Esophagus muscularis mucosa (tissue), 4 donors: Measurements from ENCODE around the gene RIMS1. TPM values are rescaled to one million over a fixed set of nuclear protein-coding genes. Genes with fewer than 3 reads are reported as not detected.

Experiments
- DNase-seq: peaks from one replicate; pipeline ENCODE4 v3.0.0-alpha.2; 2017; ENCODE audit errors: extremely low spot score
- H3K27ac ChIP-seq, 4 donors: fragments of 200-600 bp; sonication (generic); replicated peaks in 1 of 4; 1 replicate in 3 of 4; 2 replicates in 1 of 4; pipeline ENCODE4 v1.5.1; 2016 to 2019; ENCODE audit warnings: mild to moderate bottlenecking in 1 of 4
- H3K27me3 ChIP-seq, 4 donors: fragments of 200-600 bp; sonication (generic); one replicate each; pipeline versions ENCODE4 v1.5.1 to v1.6.0; 2016 to 2019
- H3K36me3 ChIP-seq, 4 donors: fragments of 200-600 bp; sonication (generic); one replicate each; pipeline ENCODE4 v1.5.1; 2016 to 2019
- H3K4me1 ChIP-seq, 4 donors: fragments of 200-600 bp; sonication (generic); one replicate each; pipeline ENCODE4 v1.5.1; 2016 to 2019
- H3K4me3 ChIP-seq, 4 donors: fragments of 200-600 bp; sonication (generic); 1 replicate in 2 of 4; 2 replicates in 2 of 4; pipeline ENCODE4 v1.5.1; 2016 to 2019; ENCODE audit warnings: mild to moderate bottlenecking in 4 of 4, moderate library complexity in 1 of 4
- H3K9me3 ChIP-seq, 4 donors: fragments of 200-600 bp; sonication (generic); 1 replicate in 3 of 4; 2 replicates in 1 of 4; pipeline ENCODE4 v1.5.1; 2016 to 2019
- EP300 ChIP-seq: sonication (generic); formaldehyde crosslinking; IDR thresholded peaks from one replicate; pipeline ENCODE4 v1.6.1; 2017; ENCODE audit warnings: antibody characterized with exemption
- POLR2A ChIP-seq: fragments of 450-650 bp; IDR thresholded peaks from one replicate; pipeline ENCODE4 v1.6.1; 2017; ENCODE audit warnings: antibody characterized with exemption, moderate library complexity, mild to moderate bottlenecking, low read depth
- POLR2AphosphoS5 ChIP-seq, 2 donors: sonication (generic); formaldehyde crosslinking; IDR thresholded peaks; one replicate each; pipeline ENCODE4 v1.6.1; 2017; ENCODE audit warnings: antibody characterized with exemption in 2 of 2
- WGBS: methylation state at CpG from one replicate; pipeline ENCODE4 v1.1.5; 2018; 5-methylcytosine and 5-hydroxymethylcytosine counted together
- intact Hi-C: fragments of 100-400 bp; cut with DNase I; formaldehyde crosslinking; loops from one replicate; pipeline ENCODE4 v1.15.1; 2023
- total RNA-seq, 4 donors: library from RNA; depleted of rRNA; stranded (reverse); fragments of >200 nt; gene quantifications; one replicate each; pipeline versions ENCODE4 v1.1.0 to v1.2.1, GENCODE V29; 2016
- TF ChIP-seq, protein P1 (sequence below), 3 experiments: fragments of 200-600 bp in 2 of 3; fragments of 450-650 bp in 1 of 3; sonication (generic) in 2 of 3; IDR thresholded peaks; one replicate each; pipeline ENCODE4 v1.5.1; 2017 to 2019; ENCODE audit warnings: antibody characterized with exemption in 3 of 3, mild to moderate bottlenecking in 2 of 3, moderate library complexity in 1 of 3

Gene RIMS1
- total RNA-seq, 4 donors from 2014 or later: 35.4 to 88.6 (median 54.0) TPM

DNA sequence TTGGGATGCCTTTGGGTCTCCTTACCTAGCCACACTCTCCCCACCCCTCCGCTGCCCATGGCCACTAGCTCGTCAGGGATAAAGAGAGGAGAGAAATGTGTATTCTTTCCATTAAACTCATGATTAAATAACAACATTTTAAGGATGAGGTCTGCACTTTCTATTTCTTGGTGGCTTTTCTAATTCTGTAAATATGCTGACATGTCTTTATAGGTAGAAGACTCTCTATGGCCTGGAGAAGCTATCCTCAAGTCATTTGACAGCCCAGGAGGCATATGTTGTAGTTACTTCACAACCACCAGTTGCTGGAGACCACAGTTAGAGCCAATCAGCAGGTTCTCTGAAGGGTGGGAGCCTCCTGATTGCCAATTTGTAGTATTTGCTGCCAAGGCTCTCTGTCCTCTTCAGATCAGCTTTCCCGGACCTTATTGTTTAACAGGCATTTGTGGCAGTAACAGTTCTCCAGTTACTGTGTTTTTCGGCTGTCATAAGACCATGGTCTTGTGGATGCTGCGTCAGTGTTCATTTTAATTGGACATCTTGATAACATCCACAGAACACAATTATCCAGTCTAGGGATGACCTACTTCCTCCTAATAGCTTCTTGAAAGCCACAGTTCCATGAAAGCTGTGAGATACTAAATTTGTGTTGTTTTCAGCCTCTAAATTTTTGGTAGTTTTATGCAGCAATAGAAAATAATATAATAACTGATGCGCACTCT lies 530.6 kb downstream of the RIMS1 start:
- WGBS: 89% methylated on average over 6 of the region's 6 CpGs
- Histone ChIP-seq H3K4me1 (no peaks in the 10 kb centered on the region), H3K9me3 (no peaks in the 10 kb centered on the region), H3K4me3 (no peak overlapping the region), H3K27me3 (no peaks in the 10 kb centered on the region), H3K36me3 (no peaks in the 10 kb centered on the region), H3K27ac (no peak overlapping the region)
- intact Hi-C loops: loop anchor here (10.0 kb wide), 1 partner anchor 908 kb away; no protein-coding TSS in a partner anchor
- TF ChIP-seq, protein P1, sequence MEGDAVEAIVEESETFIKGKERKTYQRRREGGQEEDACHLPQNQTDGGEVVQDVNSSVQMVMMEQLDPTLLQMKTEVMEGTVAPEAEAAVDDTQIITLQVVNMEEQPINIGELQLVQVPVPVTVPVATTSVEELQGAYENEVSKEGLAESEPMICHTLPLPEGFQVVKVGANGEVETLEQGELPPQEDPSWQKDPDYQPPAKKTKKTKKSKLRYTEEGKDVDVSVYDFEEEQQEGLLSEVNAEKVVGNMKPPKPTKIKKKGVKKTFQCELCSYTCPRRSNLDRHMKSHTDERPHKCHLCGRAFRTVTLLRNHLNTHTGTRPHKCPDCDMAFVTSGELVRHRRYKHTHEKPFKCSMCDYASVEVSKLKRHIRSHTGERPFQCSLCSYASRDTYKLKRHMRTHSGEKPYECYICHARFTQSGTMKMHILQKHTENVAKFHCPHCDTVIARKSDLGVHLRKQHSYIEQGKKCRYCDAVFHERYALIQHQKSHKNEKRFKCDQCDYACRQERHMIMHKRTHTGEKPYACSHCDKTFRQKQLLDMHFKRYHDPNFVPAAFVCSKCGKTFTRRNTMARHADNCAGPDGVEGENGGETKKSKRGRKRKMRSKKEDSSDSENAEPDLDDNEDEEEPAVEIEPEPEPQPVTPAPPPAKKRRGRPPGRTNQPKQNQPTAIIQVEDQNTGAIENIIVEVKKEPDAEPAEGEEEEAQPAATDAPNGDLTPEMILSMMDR (IDR thresholded peaks at IDR 0.05): no peak
- TF ChIP-seq POLR2A: no peak
- no peak for TF ChIP-seq POLR2AphosphoS5 (IDR thresholded peaks at IDR 0.05)
- TF ChIP-seq EP300: no peak
- DNase-seq: no peak

DNA sequence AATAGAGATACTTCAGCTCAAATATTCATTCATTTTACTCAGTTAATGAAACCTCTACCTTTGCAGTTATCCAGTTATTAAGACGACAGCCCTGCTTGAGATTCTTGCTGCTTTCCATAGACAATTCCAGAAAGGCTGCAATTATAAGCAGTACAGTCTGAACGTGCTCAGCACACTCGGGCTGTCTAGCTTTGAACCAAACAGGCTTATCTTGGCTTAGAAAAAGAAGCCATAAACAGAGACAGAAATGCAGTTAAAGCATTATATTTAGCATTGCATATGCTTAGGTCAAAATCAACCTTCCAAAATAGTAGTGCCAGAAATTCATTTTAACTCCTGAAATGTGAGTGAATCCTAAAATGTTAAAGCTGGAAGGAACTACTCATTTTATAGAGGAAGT lies 531.4 kb downstream of the RIMS1 start:
- 46% methylated on average over 3 of the region's 3 CpGs for WGBS
- intact Hi-C loops: loop anchor here (10.0 kb wide), 1 partner anchor 907 kb away; no protein-coding TSS in a partner anchor
- Histone ChIP-seq H3K27me3 (no peaks in the 10 kb centered on the region), H3K27ac (no peak overlapping the region), H3K36me3 (no peaks in the 10 kb centered on the region), H3K4me1 (no peaks in the 10 kb centered on the region), H3K4me3 (no peak overlapping the region), H3K9me3 (no peaks in the 10 kb centered on the region)
- TF ChIP-seq POLR2A (no peak), POLR2AphosphoS5 (IDR thresholded peaks at IDR 0.05) (no peak), EP300 (no peak)
- TF ChIP-seq, protein P1 (IDR thresholded peaks at IDR 0.05): no peak
- DNase-seq: no peak

GRCh38 chr6:72418495-72418894 lies 532.1 kb downstream of the RIMS1 start:
- H3K4me3 ChIP-seq: no peak overlapping the region
- intact Hi-C loops: loop anchor here (10.0 kb wide), 1 partner anchor 906 kb away; no protein-coding TSS in a partner anchor
- no peak for DNase-seq
- WGBS: 67% methylated on average over 2 of the region's 5 CpGs
- no peaks in the 10 kb centered on the region for H3K9me3 ChIP-seq
- no peaks in the 10 kb centered on the region for H3K27me3 ChIP-seq
- no peak for TF ChIP-seq POLR2A
- TF ChIP-seq, protein P1 (IDR thresholded peaks at IDR 0.05): no peak
- no peak for TF ChIP-seq POLR2AphosphoS5 (IDR thresholded peaks at IDR 0.05)
- TF ChIP-seq EP300: no peak
- no peak overlapping the region for H3K27ac ChIP-seq
- no peaks in the 10 kb centered on the region for H3K4me1 ChIP-seq
- no peaks in the 10 kb centered on the region for H3K36me3 ChIP-seq

GRCh38 chr6:72419966-72420365 lies 533.6 kb downstream of the RIMS1 start:
- Histone ChIP-seq H3K36me3 (no peaks in the 10 kb centered on the region), H3K27me3 (no peaks in the 10 kb centered on the region), H3K27ac (no peak overlapping the region), H3K9me3 (no peaks in the 10 kb centered on the region), H3K4me3 (no peak overlapping the region), H3K4me1 (no peaks in the 10 kb centered on the region)
- intact Hi-C loops: loop anchor here (10.0 kb wide), 1 partner anchor 905 kb away; no protein-coding TSS in a partner anchor
- WGBS: 77% methylated on average over 2 of the region's 2 CpGs
- no peak for DNase-seq
- TF ChIP-seq, protein P1 (IDR thresholded peaks at IDR 0.05): no peak
- TF ChIP-seq POLR2AphosphoS5 (IDR thresholded peaks at IDR 0.05): no peak

- H3K36me3 ChIP-seq: no peaks in the 10 kb centered on the region
- DNase-seq: no peak
- no peak for TF ChIP-seq POLR2AphosphoS5 (IDR thresholded peaks at IDR 0.05)
- no peak for TF ChIP-seq EP300
- no peak for TF ChIP-seq POLR2A
- TF ChIP-seq, protein P1 (IDR thresholded peaks at IDR 0.05): no peak
- no peaks in the 10 kb centered on the region for H3K9me3 ChIP-seq
- no peaks in the 10 kb centered on the region for H3K4me1 ChIP-seq
- no peaks in the 10 kb centered on the region for H3K27me3 ChIP-seq
- no peak overlapping the region for H3K4me3 ChIP-seq
- 77% methylated on average over 3 of the region's 3 CpGs for WGBS
- intact Hi-C loops: no loop called here
- no peak overlapping the region for H3K27ac ChIP-seq
Observed at GRCh38 chr6:72420409-72420808, 534.1 kb downstream of the RIMS1 start.
